ENCODE results near the gene HGD. TPM values are rescaled to one million over a fixed set of nuclear protein-coding genes. Genes with fewer than 3 reads are reported as not detected.

HGD gene
- total RNA-seq, 2 experiments from 2014 or later, result not detected

GRCh38 chr3:120673116-120673515 is 8.9 kb downstream of the HGD start:
- Mint-ChIP-seq H3K9me3 (peaks cover 9% of the 10 kb centered on the region), H3K4me3 (no peak overlapping the region), H3K36me3 (ENCODE audit: low read depth) (peaks cover 5% of the 10 kb centered on the region), H3K4me1 (ENCODE audit: low read depth) (no peaks in the 10 kb centered on the region), H3K27ac (no peak overlapping the region), H3K27me3 (ENCODE audit: low read depth) (no peaks in the 10 kb centered on the region)
- intact Hi-C loops (cut with micrococcal nuclease), result no loop called here
- DNase-seq, result no peak
- CTCF ChIA-PET, result no interaction called here

GRCh38 chr3:120670576-120670975 is 11.5 kb downstream of the HGD start:
- Mint-ChIP-seq H3K9me3 (no peaks in the 10 kb centered on the region), H3K27ac (no peak overlapping the region), H3K4me1 (ENCODE audit: low read depth) (no peaks in the 10 kb centered on the region), H3K36me3 (ENCODE audit: low read depth) (peaks cover 1% of the 10 kb centered on the region), H3K4me3 (no peak overlapping the region), H3K27me3 (ENCODE audit: low read depth) (no peaks in the 10 kb centered on the region)
- CTCF ChIA-PET, result no interaction called here
- intact Hi-C loops (cut with micrococcal nuclease), result no loop called here
- DNase-seq, result no peak

GRCh38 chr3:120664926-120665325 is 17.1 kb downstream of the HGD start:
- Mint-ChIP-seq H3K27me3 (ENCODE audit: low read depth) (no peaks in the 10 kb centered on the region), H3K4me3 (no peak overlapping the region), H3K36me3 (ENCODE audit: low read depth) (no peaks in the 10 kb centered on the region), H3K27ac (no peak overlapping the region), H3K4me1 (ENCODE audit: low read depth) (no peaks in the 10 kb centered on the region), H3K9me3 (no peaks in the 10 kb centered on the region)
- intact Hi-C loops (cut with micrococcal nuclease), result no loop called here
- CTCF ChIA-PET, result no interaction called here
- DNase-seq, result no peak

GRCh38 chr3:120661945-120662344 is 20.1 kb downstream of the HGD start:
- H3K27me3 Mint-ChIP-seq (ENCODE audit: low read depth), result no peaks in the 10 kb centered on the region
- no peak overlapping the region for H3K27ac Mint-ChIP-seq
- DNase-seq, result no peak
- H3K36me3 Mint-ChIP-seq (ENCODE audit: low read depth), result no peaks in the 10 kb centered on the region
- H3K4me1 Mint-ChIP-seq (ENCODE audit: low read depth), result no peaks in the 10 kb centered on the region
- no peak overlapping the region for H3K4me3 Mint-ChIP-seq
- no peaks in the 10 kb centered on the region for H3K9me3 Mint-ChIP-seq
- CTCF ChIA-PET, result no interaction called here
- intact Hi-C loops (cut with micrococcal nuclease), result no loop called here

DNA sequence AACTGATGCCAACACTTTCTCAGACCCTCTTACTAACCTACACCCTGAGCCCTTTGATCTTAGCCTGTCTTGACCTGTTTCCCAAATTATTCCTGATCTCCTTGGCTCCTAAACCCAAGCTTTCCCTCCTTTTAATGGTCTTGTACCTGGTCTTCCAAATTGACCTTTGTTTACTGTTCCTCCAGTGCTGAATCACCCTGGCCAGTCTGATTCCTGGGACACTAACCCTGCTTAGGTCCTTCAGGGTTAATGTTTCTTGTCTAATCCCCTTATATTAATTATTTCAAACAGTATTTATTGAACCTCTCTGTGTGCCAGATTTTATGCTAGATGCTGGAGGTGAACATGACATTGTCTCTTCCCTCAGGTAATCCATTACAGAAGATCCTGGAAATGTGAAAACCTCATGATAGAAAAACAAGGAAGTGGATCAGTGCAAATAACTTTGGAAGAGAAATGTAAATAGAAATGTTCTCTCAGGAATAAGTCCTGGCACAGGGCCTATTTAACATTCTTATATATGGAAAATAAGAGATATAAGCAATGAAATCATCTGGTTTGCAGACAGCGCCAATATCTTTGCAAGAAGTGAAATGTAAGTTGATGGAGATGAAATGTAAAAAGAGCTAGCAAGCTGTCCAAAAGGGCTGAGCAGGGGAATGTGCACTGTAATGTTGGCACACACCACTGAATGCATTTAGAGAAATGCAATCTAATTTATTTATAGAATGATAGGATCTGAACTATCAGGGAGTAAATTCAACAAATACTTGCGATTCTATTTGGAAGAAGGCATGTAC is 20.7 kb downstream of the HGD start:
- intact Hi-C loops (cut with micrococcal nuclease), result no loop called here
- DNase-seq, result no peak
- Mint-ChIP-seq H3K4me1 (ENCODE audit: low read depth) (no peaks in the 10 kb centered on the region), H3K27ac (no peak overlapping the region), H3K27me3 (ENCODE audit: low read depth) (no peaks in the 10 kb centered on the region), H3K36me3 (ENCODE audit: low read depth) (no peaks in the 10 kb centered on the region), H3K4me3 (no peak overlapping the region), H3K9me3 (no peaks in the 10 kb centered on the region)
- CTCF ChIA-PET, result no interaction called here

GRCh38 chr3:120659834-120660233 is 22.2 kb downstream of the HGD start:
- Mint-ChIP-seq H3K36me3 (ENCODE audit: low read depth) (no peaks in the 10 kb centered on the region), H3K27me3 (ENCODE audit: low read depth) (no peaks in the 10 kb centered on the region), H3K9me3 (no peaks in the 10 kb centered on the region), H3K4me3 (no peak overlapping the region), H3K27ac (no peak overlapping the region), H3K4me1 (ENCODE audit: low read depth) (no peaks in the 10 kb centered on the region)
- DNase-seq, result no peak
- CTCF ChIA-PET, result no interaction called here
- intact Hi-C loops (cut with micrococcal nuclease), result no loop called here

DNA sequence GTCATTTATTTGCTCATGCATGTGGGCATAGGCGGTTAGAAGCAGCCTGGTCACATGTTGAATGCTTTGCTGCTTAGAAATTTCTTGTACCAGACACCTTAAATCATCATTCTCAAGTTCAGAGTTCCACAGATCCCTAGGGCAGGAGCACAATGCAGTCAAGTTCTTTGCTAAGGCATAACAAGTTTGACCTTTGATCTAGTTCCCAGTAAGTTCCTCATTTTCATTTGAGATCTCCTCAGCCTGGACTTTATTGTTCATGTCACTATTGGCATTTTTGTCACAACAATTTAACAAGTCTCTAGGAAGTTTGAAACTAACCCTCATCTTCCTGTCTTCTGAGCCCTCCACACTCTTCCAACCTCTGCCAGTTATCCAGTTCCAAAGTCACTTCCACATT is 22.8 kb downstream of the HGD start:
- no peaks in the 10 kb centered on the region for H3K4me1 Mint-ChIP-seq (ENCODE audit: low read depth)
- no peaks in the 10 kb centered on the region for H3K9me3 Mint-ChIP-seq
- intact Hi-C loops (cut with micrococcal nuclease), result no loop called here
- H3K4me3 Mint-ChIP-seq, result no peak overlapping the region
- H3K27ac Mint-ChIP-seq, result no peak overlapping the region
- no peak for DNase-seq
- H3K27me3 Mint-ChIP-seq (ENCODE audit: low read depth), result no peaks in the 10 kb centered on the region
- CTCF ChIA-PET, result interaction anchor here (0.5 kb wide), 1 partner anchor 113 kb away, joined by 3 read pairs; no protein-coding TSS in a partner anchor
- H3K36me3 Mint-ChIP-seq (ENCODE audit: low read depth), result no peaks in the 10 kb centered on the region

DNA sequence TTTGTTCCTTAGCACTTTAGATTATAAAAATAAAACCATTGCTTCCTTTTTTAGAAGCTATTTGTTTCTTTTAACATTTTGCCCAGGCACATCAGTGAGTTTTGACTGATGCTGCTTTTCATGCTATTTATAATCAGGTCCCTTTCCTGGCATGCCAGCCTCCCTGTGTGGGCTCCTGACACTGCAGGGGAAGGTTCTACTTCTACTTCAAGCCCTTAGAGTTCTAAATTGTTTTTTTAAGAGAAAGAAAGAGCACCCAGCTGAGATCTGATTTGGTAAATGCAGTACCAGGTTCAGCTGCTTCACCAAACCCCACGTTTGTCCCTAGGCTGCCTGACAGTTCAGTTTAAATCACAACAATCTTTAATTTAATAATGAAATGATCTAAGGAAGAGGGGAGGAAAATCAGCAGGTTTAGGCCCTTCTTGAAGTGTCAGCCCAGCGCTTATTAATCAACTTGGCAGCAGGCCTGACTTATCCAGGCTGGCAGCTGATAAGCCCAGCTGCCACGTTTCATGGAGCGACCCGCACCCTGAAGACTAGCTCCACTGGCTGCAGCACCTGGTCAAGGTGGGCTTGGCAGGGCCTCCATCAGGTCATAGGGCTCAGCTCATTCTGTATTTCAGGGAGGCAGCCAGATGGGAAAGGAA is 29.0 kb downstream of the HGD start:
- no peak overlapping the region for H3K27ac Mint-ChIP-seq
- CTCF ChIA-PET, result interaction anchor here (0.6 kb wide), 1 partner anchor 86 kb away, joined by 3 read pairs; no protein-coding TSS in a partner anchor

DNA sequence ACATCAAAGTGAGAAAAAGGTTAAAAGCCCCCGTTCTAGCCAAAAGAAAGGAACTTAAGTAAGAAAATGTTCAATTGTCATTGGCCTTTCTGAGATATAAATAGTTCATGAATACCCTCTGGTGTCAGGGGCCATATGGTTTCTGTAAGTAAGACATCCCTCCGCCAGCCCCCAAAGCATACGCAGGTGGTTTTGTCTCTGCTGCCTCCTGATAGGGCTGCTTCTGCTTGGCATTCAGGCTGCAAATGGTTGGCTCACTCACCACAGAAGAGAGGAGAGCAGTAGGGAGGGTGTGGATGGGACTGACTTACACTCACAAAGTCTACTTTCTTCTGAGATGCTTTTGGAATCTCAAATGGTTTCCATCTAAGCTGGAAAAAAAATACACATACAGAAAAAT is 29.8 kb downstream of the HGD start:
- H3K9me3 Mint-ChIP-seq, result no peaks in the 10 kb centered on the region
- H3K36me3 Mint-ChIP-seq (ENCODE audit: low read depth), result no peaks in the 10 kb centered on the region
- intact Hi-C loops (cut with micrococcal nuclease), result no loop called here
- no peak overlapping the region for H3K4me3 Mint-ChIP-seq
- H3K27me3 Mint-ChIP-seq (ENCODE audit: low read depth), result no peaks in the 10 kb centered on the region
- H3K27ac Mint-ChIP-seq, result no peak overlapping the region
- CTCF ChIA-PET, result no interaction called here
- no peak for DNase-seq
- no peaks in the 10 kb centered on the region for H3K4me1 Mint-ChIP-seq (ENCODE audit: low read depth)

More for the DNA sequence above, 29.0 kb downstream of the HGD start:
- no peaks in the 10 kb centered on the region for H3K4me1 Mint-ChIP-seq (ENCODE audit: low read depth)
- no peak overlapping the region for H3K4me3 Mint-ChIP-seq
- DNase-seq, result no peak
- H3K27me3 Mint-ChIP-seq (ENCODE audit: low read depth), result no peaks in the 10 kb centered on the region
- no peaks in the 10 kb centered on the region for H3K9me3 Mint-ChIP-seq
- intact Hi-C loops (cut with micrococcal nuclease), result no loop called here
- H3K36me3 Mint-ChIP-seq (ENCODE audit: low read depth), result no peaks in the 10 kb centered on the region

DNA sequence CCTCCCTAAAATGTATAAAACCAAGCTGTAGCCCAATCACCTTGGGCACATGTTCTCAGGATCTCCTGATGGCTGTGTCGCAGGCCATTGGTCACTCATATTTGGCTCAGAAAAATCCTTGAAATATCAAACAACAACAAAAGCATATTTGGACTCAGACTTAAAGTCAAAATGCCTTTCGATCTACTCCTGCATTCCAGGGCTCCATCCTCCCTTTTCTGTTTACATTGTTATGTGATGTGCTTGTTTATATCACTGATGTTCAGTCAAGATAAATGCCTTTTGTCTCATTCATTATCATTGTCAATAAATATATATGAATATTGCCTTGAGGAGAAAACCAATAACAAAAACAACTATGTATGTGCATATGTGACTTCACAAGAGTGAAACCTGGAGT is 31.7 kb downstream of the HGD start:
- Mint-ChIP-seq H3K27me3 (ENCODE audit: low read depth) (no peaks in the 10 kb centered on the region), H3K36me3 (ENCODE audit: low read depth) (no peaks in the 10 kb centered on the region), H3K27ac (no peak overlapping the region), H3K4me1 (ENCODE audit: low read depth) (no peaks in the 10 kb centered on the region), H3K9me3 (no peaks in the 10 kb centered on the region), H3K4me3 (no peak overlapping the region)
- no peak for DNase-seq
- CTCF ChIA-PET, result no interaction called here
- intact Hi-C loops (cut with micrococcal nuclease), result no loop called here

DNA sequence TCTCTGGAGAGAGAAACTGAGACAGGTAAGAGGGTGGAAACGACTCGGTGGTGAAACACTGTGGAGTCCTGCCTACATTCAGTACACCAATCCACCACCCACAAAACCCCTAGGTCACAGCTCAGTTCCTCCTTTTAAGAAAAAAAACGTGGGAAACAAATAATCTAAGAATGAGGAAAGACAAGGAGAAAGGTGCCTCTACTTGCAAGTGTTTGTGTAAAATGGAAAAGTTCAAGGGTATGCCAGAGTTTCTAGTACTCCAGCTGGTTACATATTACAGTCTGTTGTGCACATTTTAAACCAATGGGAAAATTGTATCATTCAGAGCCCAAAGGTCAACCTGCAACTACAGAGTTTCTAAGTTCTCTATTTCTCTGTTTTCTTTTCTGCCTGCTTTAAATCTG is 32.2 kb downstream of the HGD start:
- no peak for DNase-seq
- intact Hi-C loops (cut with micrococcal nuclease), result no loop called here
- H3K4me1 Mint-ChIP-seq (ENCODE audit: low read depth), result no peaks in the 10 kb centered on the region
- CTCF ChIA-PET, result no interaction called here
- H3K27me3 Mint-ChIP-seq (ENCODE audit: low read depth), result no peaks in the 10 kb centered on the region
- H3K4me3 Mint-ChIP-seq, result no peak overlapping the region
- no peaks in the 10 kb centered on the region for H3K9me3 Mint-ChIP-seq
- H3K36me3 Mint-ChIP-seq (ENCODE audit: low read depth), result no peaks in the 10 kb centered on the region
- H3K27ac Mint-ChIP-seq, result no peak overlapping the region

DNA sequence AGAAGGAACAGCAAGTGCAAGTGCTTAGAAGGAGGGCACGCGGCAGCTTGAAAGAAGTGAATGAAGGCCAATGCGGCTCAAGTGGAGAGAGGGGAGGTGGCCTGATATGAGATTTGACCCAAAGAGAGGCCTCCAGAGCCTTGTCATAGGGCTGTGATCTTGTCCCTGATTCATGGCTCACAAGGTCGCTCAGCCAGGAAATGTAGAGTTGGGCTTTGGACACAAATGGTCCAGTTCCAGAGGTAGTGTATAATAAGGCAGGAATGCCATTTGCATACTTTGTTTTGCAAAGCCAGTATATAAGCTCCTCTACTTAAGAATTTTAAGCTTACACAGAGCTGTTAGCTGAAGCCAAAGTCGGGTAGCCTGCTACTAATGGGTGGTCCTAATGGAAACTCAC is 33.7 kb downstream of the HGD start:
- intact Hi-C loops (cut with micrococcal nuclease), result no loop called here
- H3K4me3 Mint-ChIP-seq, result no peak overlapping the region
- no peaks in the 10 kb centered on the region for H3K9me3 Mint-ChIP-seq
- no peak overlapping the region for H3K27ac Mint-ChIP-seq
- H3K4me1 Mint-ChIP-seq (ENCODE audit: low read depth), result no peaks in the 10 kb centered on the region
- no peaks in the 10 kb centered on the region for H3K27me3 Mint-ChIP-seq (ENCODE audit: low read depth)
- no peak for DNase-seq
- CTCF ChIA-PET, result no interaction called here
- no peaks in the 10 kb centered on the region for H3K36me3 Mint-ChIP-seq (ENCODE audit: low read depth)

DNA sequence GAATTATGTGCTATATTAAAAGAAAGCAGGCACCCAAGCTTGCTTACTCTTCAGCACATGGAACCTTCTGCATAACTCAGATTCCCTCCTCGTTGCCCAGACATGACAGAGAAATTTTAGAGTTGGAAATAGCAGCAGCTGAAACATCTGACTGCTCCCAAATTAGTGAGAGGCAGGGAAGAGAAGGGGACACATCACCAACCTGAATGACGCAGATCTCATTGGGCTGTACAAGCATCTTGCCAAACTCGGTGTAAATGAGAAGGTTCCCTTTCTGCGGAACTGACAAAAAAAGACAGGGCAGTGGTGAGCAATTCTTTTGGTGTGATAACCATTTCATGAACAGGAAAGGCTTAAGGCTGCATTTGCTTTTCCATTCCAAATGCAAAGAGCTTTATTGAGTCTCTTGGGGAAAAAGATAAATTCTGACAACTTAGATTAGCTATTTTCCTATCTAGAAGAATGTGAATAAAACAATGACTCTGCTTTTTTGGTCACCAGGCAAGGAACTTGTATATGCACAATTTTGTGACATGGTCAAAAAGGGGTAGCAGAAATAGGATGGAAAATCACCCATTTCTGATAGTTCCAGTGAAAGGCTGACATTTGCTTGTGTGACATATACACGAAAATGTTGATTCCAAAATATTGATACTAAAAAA is 35.1 kb downstream of the HGD start:
- CTCF ChIA-PET, result no interaction called here
- Mint-ChIP-seq H3K27ac (no peak overlapping the region), H3K27me3 (ENCODE audit: low read depth) (no peaks in the 10 kb centered on the region), H3K4me3 (no peak overlapping the region), H3K4me1 (ENCODE audit: low read depth) (no peaks in the 10 kb centered on the region), H3K36me3 (ENCODE audit: low read depth) (no peaks in the 10 kb centered on the region), H3K9me3 (no peaks in the 10 kb centered on the region)
- intact Hi-C loops (cut with micrococcal nuclease), result no loop called here
- no peak for DNase-seq
